Osteocyte (in vitro differentiated cells): ENCODE results near the gene TRIM39. TPM values are rescaled to one million over a fixed set of nuclear protein-coding genes. Genes with fewer than 3 reads are reported as not detected.

ENCODE experiments used
- DNase-seq: peaks from one replicate; pipeline ENCODE4 v3.0.0; 2021; ENCODE audit warnings: mixed read lengths; ENCODE audit not compliant: unreplicated experiment; ENCODE audit errors: extremely low spot score
- H3K27ac Mint-ChIP-seq: one replicate; pipeline ENCODE4 v1.8.0; 2021; ENCODE audit warnings: mild to moderate bottlenecking, mixed read lengths; ENCODE audit not compliant: unreplicated experiment
- H3K27me3 Mint-ChIP-seq: one replicate; pipeline ENCODE4 v1.8.0; 2021; ENCODE audit warnings: mixed read lengths; ENCODE audit not compliant: unreplicated experiment
- H3K36me3 Mint-ChIP-seq: one replicate; pipeline ENCODE4 v1.8.0; 2021; ENCODE audit warnings: mixed read lengths; ENCODE audit not compliant: unreplicated experiment
- H3K4me1 Mint-ChIP-seq: one replicate; pipeline ENCODE4 v1.8.0; 2021; ENCODE audit warnings: mixed read lengths; ENCODE audit not compliant: unreplicated experiment
- H3K4me3 Mint-ChIP-seq: one replicate; pipeline ENCODE4 v1.8.0; 2021; ENCODE audit warnings: mild to moderate bottlenecking, moderate library complexity, mixed read lengths; ENCODE audit not compliant: unreplicated experiment
- H3K9me3 Mint-ChIP-seq: one replicate; pipeline ENCODE4 v1.8.0; 2021; ENCODE audit warnings: mixed read lengths; ENCODE audit not compliant: unreplicated experiment
- CTCF ChIP-seq: fragments of 200-600 bp; sonication (generic); IDR thresholded peaks from 2 replicates; pipeline ENCODE4 v1.5.0; 2021; ENCODE audit warnings: antibody characterized with exemption, mild to moderate bottlenecking, moderate library complexity
- total RNA-seq: library from RNA; stranded (reverse); gene quantifications from 2 replicates; pipeline ENCODE4 v1.2.1, GENCODE V29; 2021

The TRIM39 gene
- total RNA-seq, 1 donor from 2014 or later: 14.8 TPM

GRCh38 chr6:30325873-30326525 is 728 bp upstream of the TRIM39 start:
- H3K36me3 Mint-ChIP-seq: peaks cover 15% of the 10 kb centered on the region
- peaks cover 54% of the 10 kb centered on the region for H3K4me1 Mint-ChIP-seq
- DNase-seq: no peak
- H3K4me3 Mint-ChIP-seq: peak overlapping the region; percentile 97
- no peaks in the 10 kb centered on the region for H3K27me3 Mint-ChIP-seq
- TF ChIP-seq CTCF: no peak
- no peaks in the 10 kb centered on the region for H3K9me3 Mint-ChIP-seq
- peak overlapping the region; percentile 99 for H3K27ac Mint-ChIP-seq

GRCh38 chr6:30327232-30327746 is 562 bp downstream of the TRIM39 start:
- no peak for DNase-seq
- no peak for TF ChIP-seq CTCF
- peaks cover 43% of the 10 kb centered on the region for H3K4me1 Mint-ChIP-seq
- peak overlapping the region; percentile 88 for H3K4me3 Mint-ChIP-seq
- peaks cover 23% of the 10 kb centered on the region for H3K36me3 Mint-ChIP-seq
- no peaks in the 10 kb centered on the region for H3K27me3 Mint-ChIP-seq
- H3K27ac Mint-ChIP-seq: peak overlapping the region; percentile 95
- H3K9me3 Mint-ChIP-seq: no peaks in the 10 kb centered on the region

- Mint-ChIP-seq H3K9me3 (no peaks in the 10 kb centered on the region), H3K36me3 (peaks cover 25% of the 10 kb centered on the region), H3K27ac (no peak overlapping the region), H3K4me1 (peaks cover 32% of the 10 kb centered on the region), H3K4me3 (peak overlapping the region; percentile 88), H3K27me3 (no peaks in the 10 kb centered on the region)
- no peak for DNase-seq
- no peak for TF ChIP-seq CTCF
Observed at GRCh38 chr6:30328397-30328796, 1.7 kb downstream of the TRIM39 start.

- peaks cover 23% of the 10 kb centered on the region for H3K4me1 Mint-ChIP-seq
Observed at GRCh38 chr6:30329331-30329730, 2.6 kb downstream of the TRIM39 start.

More at GRCh38 chr6:30329331-30329730, 2.6 kb downstream of the TRIM39 start:
- TF ChIP-seq CTCF: no peak
- H3K27ac Mint-ChIP-seq: no peak overlapping the region
- H3K36me3 Mint-ChIP-seq: peaks cover 28% of the 10 kb centered on the region
- H3K9me3 Mint-ChIP-seq: no peaks in the 10 kb centered on the region
- no peaks in the 10 kb centered on the region for H3K27me3 Mint-ChIP-seq
- no peak overlapping the region for H3K4me3 Mint-ChIP-seq
- DNase-seq: no peak
